Measurements from ENCODE around the gene COX5B.
A peak's percentile ranks its signal among the peaks of the same experiment; 100 is the strongest.

DNA sequence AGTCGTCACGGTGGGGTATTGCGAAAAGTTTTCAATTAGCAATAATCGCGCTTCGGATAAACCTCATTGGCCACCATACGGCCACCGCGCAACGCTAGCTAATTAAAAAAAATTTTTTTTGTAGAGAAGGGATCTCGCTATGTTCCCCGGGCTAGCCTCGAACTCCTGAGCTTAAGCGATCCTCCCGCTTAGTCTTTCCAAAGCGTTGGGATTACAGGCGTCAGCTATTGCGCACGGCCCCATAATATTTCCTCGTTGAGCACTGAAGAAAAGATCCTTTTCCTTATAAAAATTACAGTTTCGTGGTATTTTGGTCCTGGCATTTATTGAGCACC lies 18.7 kb downstream of the COX5B start:
- TF ChIP-seq, protein P1, sequence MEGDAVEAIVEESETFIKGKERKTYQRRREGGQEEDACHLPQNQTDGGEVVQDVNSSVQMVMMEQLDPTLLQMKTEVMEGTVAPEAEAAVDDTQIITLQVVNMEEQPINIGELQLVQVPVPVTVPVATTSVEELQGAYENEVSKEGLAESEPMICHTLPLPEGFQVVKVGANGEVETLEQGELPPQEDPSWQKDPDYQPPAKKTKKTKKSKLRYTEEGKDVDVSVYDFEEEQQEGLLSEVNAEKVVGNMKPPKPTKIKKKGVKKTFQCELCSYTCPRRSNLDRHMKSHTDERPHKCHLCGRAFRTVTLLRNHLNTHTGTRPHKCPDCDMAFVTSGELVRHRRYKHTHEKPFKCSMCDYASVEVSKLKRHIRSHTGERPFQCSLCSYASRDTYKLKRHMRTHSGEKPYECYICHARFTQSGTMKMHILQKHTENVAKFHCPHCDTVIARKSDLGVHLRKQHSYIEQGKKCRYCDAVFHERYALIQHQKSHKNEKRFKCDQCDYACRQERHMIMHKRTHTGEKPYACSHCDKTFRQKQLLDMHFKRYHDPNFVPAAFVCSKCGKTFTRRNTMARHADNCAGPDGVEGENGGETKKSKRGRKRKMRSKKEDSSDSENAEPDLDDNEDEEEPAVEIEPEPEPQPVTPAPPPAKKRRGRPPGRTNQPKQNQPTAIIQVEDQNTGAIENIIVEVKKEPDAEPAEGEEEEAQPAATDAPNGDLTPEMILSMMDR (IDR thresholded peaks at IDR 0.05), result peak in 3 of 5 experiments; percentile 2 to 17 (median 6)
- no peak for TF ChIP-seq POLR2A (IDR thresholded peaks at IDR 0.05)
